Esophagus squamous epithelium (tissue), 5 donors: ENCODE data around the gene OR1S1. TPM values are rescaled to one million over a fixed set of nuclear protein-coding genes. Genes with fewer than 3 reads are reported as not detected.

Experiments used
- DNase-seq: peaks from one replicate; lab custom pipeline; 2025; lab: John Stamatoyannopoulos, UW
- H3K27ac ChIP-seq, 4 donors: fragments of 200-600 bp; sonication (generic); one replicate each; pipeline ENCODE4 v1.5.1; 2016 to 2019; ENCODE audit warnings: mild to moderate bottlenecking in 1 of 4
- H3K27me3 ChIP-seq, 4 donors: fragments of 200-600 bp; sonication (generic); 1 replicate in 3 of 4; 2 replicates in 1 of 4; pipeline versions ENCODE4 v1.5.1 to v1.6.0; 2017 to 2021; ENCODE audit warnings: antibody characterized with exemption in 1 of 4
- H3K36me3 ChIP-seq, 3 donors: fragments of 200-600 bp; sonication (generic); one replicate each; pipeline ENCODE4 v1.5.1; 2016 to 2019
- H3K4me1 ChIP-seq, 3 donors: fragments of 200-600 bp; sonication (generic); one replicate each; pipeline ENCODE4 v1.5.1; 2017 to 2019
- H3K4me3 ChIP-seq, 4 donors: fragments of 200-600 bp; sonication (generic); 1 replicate in 3 of 4; 2 replicates in 1 of 4; pipeline ENCODE4 v1.5.1; 2016 to 2019; ENCODE audit warnings: mild to moderate bottlenecking in 2 of 4, moderate library complexity in 1 of 4
- H3K9me3 ChIP-seq, 3 donors: fragments of 200-600 bp; sonication (generic); one replicate each; pipeline ENCODE4 v1.5.1; 2016 to 2019
- POLR2A ChIP-seq, 4 donors: fragments of 450-650 bp; IDR thresholded peaks; one replicate each; pipeline ENCODE4 v1.6.1; 2017; ENCODE audit warnings: antibody characterized with exemption in 4 of 4, mild to moderate bottlenecking in 4 of 4, moderate library complexity in 3 of 4
- WGBS, 2 donors: methylation state at CpG; one replicate each; pipeline ENCODE4 v1.1.5; 2018; 5-methylcytosine and 5-hydroxymethylcytosine counted together
- intact Hi-C: fragments of 100-400 bp; cut with DNase I; formaldehyde crosslinking; loops from one replicate; pipeline ENCODE4 v1.15.0; 2022
- total RNA-seq, 4 donors: library from RNA; depleted of rRNA; stranded (reverse); fragments of >200 nt; gene quantifications; one replicate each; pipeline ENCODE4 v1.1.0, GENCODE V29; 2016
- TF ChIP-seq, protein P1 (sequence below), 6 experiments: fragments of 450-650 bp in 4 of 6; fragments of 200-600 bp in 2 of 6; sonication (generic) in 2 of 6; IDR thresholded peaks; one replicate each; pipeline ENCODE4 v1.5.1; 2016 to 2019; ENCODE audit warnings: antibody characterized with exemption in 6 of 6, mild to moderate bottlenecking in 4 of 6, moderate library complexity in 4 of 6
- donor health status: DM: yes; HTN: yes; CAD: no.

The OR1S1 gene
- total RNA-seq, 4 donors from 2014 or later = not detected

- no peaks in the 10 kb centered on the region for H3K27me3 ChIP-seq
- intact Hi-C loops = no loop called here
- no peak overlapping the region for H3K27ac ChIP-seq
- no peaks in the 10 kb centered on the region for H3K36me3 ChIP-seq
- no peaks in the 10 kb centered on the region for H3K4me1 ChIP-seq
- no peak for DNase-seq
- TF ChIP-seq POLR2A (IDR thresholded peaks at IDR 0.05) = no peak
- TF ChIP-seq, protein P1, sequence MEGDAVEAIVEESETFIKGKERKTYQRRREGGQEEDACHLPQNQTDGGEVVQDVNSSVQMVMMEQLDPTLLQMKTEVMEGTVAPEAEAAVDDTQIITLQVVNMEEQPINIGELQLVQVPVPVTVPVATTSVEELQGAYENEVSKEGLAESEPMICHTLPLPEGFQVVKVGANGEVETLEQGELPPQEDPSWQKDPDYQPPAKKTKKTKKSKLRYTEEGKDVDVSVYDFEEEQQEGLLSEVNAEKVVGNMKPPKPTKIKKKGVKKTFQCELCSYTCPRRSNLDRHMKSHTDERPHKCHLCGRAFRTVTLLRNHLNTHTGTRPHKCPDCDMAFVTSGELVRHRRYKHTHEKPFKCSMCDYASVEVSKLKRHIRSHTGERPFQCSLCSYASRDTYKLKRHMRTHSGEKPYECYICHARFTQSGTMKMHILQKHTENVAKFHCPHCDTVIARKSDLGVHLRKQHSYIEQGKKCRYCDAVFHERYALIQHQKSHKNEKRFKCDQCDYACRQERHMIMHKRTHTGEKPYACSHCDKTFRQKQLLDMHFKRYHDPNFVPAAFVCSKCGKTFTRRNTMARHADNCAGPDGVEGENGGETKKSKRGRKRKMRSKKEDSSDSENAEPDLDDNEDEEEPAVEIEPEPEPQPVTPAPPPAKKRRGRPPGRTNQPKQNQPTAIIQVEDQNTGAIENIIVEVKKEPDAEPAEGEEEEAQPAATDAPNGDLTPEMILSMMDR (IDR thresholded peaks at IDR 0.05) = no peak
- H3K4me3 ChIP-seq = no peak overlapping the region
- no peaks in the 10 kb centered on the region for H3K9me3 ChIP-seq
Measured at GRCh38 chr11:58193391-58193790, 19.1 kb upstream of the OR1S1 start.

DNA sequence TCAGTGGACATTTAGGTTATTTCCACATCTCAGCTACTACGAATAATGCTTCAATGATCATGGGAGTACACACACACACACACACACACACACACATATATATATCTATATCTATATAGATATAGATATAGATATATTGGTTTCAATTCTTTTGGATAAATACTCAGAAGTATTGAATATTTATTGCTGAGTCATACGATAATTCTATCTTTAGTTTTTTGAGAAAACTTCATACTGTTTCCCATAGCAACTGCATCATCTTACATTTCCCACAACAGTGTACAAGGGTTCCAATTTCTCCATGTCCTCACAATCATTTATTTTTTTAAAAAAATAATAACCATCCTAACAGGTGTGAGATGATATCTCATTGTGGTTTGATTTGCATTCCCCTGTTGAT lies 16.6 kb upstream of the OR1S1 start:
- no peak for DNase-seq
- Histone ChIP-seq H3K27me3 (no peaks in the 10 kb centered on the region), H3K4me1 (no peaks in the 10 kb centered on the region), H3K27ac (no peak overlapping the region), H3K36me3 (no peaks in the 10 kb centered on the region), H3K4me3 (no peak overlapping the region), H3K9me3 (no peaks in the 10 kb centered on the region)
- TF ChIP-seq, protein P1 (IDR thresholded peaks at IDR 0.05) = no peak
- TF ChIP-seq POLR2A (IDR thresholded peaks at IDR 0.05) = no peak
- intact Hi-C loops = no loop called here
- WGBS, 2 donors = 81 to 100% methylated on average over 2 of the region's 2 CpGs

- intact Hi-C loops = no loop called here
- TF ChIP-seq, protein P1 (IDR thresholded peaks at IDR 0.05) = no peak
- no peak for TF ChIP-seq POLR2A (IDR thresholded peaks at IDR 0.05)
- no peak for DNase-seq
- no peaks in the 10 kb centered on the region for H3K9me3 ChIP-seq
- no peak overlapping the region for H3K27ac ChIP-seq
- no peaks in the 10 kb centered on the region for H3K4me1 ChIP-seq
- no peak overlapping the region for H3K4me3 ChIP-seq
- no peaks in the 10 kb centered on the region for H3K36me3 ChIP-seq
- H3K27me3 ChIP-seq = no peaks in the 10 kb centered on the region
- 32 to 55% methylated on average over 1 of the region's 1 CpG for WGBS, 2 donors
Measured at GRCh38 chr11:58199271-58199670, 13.2 kb upstream of the OR1S1 start.

GRCh38 chr11:58204042-58204441 lies 8.5 kb upstream of the OR1S1 start, which contains the start of gene OR1S2:
Gene OR1S2, minus strand, starts transcription at chr11:58204142. Its CDS starts 0 bp downstream, at chr11:58204142.
- no peaks in the 10 kb centered on the region for H3K36me3 ChIP-seq
- TF ChIP-seq, protein P1 (IDR thresholded peaks at IDR 0.05) = no peak
- TF ChIP-seq POLR2A (IDR thresholded peaks at IDR 0.05) = no peak
- intact Hi-C loops = no loop called here
- H3K27me3 ChIP-seq = no peaks in the 10 kb centered on the region
- H3K4me3 ChIP-seq = no peak within 1 kb of the TSS
- H3K4me1 ChIP-seq = no peaks in the 10 kb centered on the region
- DNase-seq = no peak
- H3K27ac ChIP-seq = no peak within 1 kb of the TSS
- H3K9me3 ChIP-seq = no peaks in the 10 kb centered on the region

DNA sequence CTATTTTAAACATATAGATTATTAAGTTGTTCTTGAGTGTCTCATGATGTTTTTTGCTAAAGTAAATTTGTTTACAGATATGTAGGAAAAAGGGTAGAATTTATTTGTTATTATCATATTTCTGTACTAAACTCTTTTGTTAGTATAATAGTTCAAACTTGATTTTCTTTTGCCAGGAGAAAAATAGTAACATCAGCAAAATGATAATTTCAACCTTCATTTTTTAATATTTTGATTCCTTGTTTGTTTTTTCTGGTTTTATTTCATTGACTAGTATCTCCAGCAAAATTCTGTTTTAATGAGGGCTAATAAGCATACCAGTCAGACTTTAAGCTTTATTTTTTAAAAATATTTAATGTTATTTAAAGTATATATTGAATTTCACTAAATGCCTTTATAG lies 4.0 kb downstream of the OR1S1 start:
- intact Hi-C loops = no loop called here

More for the DNA sequence above, 4.0 kb downstream of the OR1S1 start:
- DNase-seq = no peak
- Histone ChIP-seq H3K27me3 (no peaks in the 10 kb centered on the region), H3K4me3 (no peak overlapping the region), H3K9me3 (no peaks in the 10 kb centered on the region), H3K4me1 (no peaks in the 10 kb centered on the region), H3K36me3 (no peaks in the 10 kb centered on the region), H3K27ac (no peak overlapping the region)
- TF ChIP-seq, protein P1 (IDR thresholded peaks at IDR 0.05) = no peak
- TF ChIP-seq POLR2A (IDR thresholded peaks at IDR 0.05) = no peak
